GM18511 (cell line): Measurements from ENCODE around the gene FAM20C.

Experiments used
- ATAC-seq: cut with Tn5 transposase; IDR thresholded peaks from one replicate; pipeline ENCODE4 v1.9.1; 2021; ENCODE audit warnings: mild to moderate bottlenecking, moderate library complexity; ENCODE audit not compliant: unreplicated experiment

Gene FAM20C

DNA sequence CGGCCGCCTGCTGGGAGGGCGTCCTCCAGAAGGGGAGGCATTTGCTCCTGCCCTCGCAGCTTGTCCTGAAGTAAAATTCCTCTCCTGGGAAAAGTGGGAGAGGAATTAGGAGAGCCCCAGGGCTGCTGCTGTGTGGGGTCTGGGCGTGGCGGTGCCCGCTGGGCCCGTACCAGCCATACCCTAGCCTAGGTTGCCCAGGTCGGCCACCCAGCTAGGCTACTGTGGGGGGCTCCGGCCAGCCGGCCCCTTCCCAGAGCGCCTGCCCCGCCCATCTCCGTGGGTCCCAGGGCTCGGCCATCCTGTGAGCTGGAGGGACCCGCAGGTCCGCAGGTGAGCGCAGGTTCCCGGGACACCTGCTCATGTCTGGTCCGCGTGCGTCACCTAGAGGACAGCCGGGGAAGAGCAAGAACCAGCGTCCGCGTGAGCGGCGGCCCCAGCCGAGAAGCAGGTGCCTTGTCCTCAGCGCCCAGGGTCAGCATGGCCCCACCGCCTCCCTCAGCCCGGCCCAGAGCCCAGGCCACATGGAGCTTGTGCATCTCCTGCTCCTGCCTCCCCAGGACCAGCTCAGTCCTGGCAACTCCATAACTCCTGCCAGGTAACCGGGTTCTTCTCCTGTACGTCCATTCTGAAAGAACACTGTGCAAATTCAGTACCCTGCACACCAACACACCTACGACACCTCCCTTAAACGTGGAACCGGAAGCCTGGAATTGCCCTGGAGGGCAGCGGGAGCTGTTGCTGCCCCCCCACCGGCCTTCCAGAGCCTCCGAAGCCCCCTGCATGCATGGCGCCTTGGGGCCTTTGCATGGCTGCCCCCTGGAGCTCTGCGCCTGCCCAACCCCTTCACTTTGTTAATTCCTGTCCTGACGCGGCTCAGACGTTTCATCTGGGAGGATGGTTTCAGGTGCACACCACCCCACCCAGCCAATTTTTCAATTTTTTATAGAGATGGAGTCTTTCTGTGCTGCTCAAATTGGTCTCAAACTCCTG is 74.8 kb downstream of the FAM20C start:
- ATAC-seq = no peak

- no peak for ATAC-seq
Measured at GRCh38 chr7:268991-269390, 76.6 kb downstream of the FAM20C start.

- no peak for ATAC-seq
Measured at GRCh38 chr7:269721-270120, 77.3 kb downstream of the FAM20C start.

- ATAC-seq = no peak
Measured at GRCh38 chr7:270351-270983, 78.1 kb downstream of the FAM20C start.

DNA sequence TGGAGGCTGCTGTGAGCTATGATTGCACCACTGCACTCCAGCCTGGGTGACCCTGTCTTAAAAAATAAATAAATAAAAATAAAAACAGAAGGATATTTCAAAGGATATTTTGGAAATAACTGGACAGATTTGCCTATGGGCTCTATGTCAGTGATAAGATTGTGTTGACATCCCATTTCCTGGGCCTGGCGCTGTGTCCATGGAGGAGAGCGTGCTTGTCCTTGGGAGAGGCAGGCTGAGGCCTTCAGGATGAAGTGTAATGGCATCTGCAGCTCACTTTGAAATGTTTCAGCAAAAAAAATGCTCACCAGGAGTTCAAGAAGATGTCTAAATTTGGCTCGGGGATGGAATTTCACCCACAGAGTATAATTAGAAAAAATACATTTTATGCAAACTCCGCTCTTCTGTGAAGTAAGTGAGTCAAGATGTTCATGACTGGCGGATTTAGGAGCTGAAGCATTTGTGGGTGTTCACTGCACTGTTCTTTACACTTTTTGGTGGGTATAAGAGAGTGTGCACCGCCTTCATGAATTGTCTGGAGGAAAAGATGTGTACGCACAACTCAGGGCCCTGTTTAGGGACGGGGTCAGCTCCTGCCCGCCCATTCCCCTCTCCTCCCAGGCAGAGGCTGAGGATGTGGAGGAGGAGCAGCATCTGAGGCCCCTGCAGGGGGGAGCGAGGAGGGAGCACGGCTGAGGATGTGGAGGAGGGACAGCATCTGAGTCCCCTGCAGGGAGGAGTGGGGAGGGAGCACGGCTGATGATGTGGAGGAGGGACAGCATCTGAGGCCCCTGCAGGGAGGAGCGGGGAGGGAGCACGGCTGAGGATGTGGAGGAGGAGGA is 79.1 kb downstream of the FAM20C start:
- ATAC-seq = no peak

- no peak for ATAC-seq
Measured at GRCh38 chr7:272108-272615, 79.8 kb downstream of the FAM20C start.

GRCh38 chr7:272631-273030 is 80.3 kb downstream of the FAM20C start:
- no peak for ATAC-seq

- ATAC-seq = no peak
Measured at GRCh38 chr7:273327-273726, 81.0 kb downstream of the FAM20C start.

- no peak for ATAC-seq
Measured at GRCh38 chr7:274266-274665, 81.9 kb downstream of the FAM20C start.

DNA sequence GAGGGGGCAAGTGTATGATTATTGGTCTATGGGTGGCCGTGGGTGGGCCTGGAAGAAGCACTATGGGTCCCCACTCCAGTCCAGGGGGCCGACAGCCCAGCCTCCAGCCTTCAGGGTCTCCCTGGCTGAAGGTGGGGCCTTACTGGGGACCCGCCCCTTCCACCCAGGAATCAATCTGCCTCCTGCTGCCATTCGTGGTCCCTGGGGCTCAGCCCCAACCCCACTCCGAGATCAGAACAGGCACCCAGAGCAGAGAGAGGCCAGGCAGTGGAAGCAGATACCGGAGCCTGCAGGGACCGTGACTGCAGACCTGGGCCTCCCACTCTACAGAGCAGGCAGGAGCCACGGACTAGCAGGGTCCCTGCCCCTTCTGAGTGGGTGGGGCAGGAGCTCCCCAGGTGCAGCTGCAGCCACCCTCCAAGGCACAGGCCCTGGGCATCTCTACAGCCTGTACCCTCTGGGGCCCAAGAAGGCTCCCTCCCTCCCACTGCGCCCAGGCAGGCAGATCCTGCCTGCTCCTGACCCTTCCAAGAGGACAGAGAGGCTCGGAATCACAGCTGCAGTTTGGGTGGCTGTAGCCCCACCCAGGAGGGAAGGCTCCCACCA is 84.0 kb downstream of the FAM20C start:
- no peak for ATAC-seq

DNA sequence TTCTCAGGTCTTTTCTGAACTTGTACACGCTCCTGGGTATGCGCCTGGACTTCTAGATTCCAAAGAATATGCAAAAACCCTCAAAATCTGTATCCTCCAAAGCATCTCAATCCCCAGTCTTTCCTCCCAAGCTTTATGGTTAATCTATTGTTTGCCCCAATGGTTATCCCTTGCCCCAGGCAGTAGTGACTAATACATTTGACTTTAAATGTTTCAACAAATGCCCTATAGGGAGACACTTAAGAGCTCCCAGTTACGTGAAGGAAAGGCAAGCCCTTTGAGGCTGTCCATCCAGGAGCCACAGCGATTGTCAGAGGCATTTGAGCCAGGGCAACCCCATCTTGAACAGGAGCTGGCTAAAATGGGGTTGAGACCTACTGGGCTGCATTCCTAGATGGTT is 84.9 kb downstream of the FAM20C start:
- no peak for ATAC-seq

DNA sequence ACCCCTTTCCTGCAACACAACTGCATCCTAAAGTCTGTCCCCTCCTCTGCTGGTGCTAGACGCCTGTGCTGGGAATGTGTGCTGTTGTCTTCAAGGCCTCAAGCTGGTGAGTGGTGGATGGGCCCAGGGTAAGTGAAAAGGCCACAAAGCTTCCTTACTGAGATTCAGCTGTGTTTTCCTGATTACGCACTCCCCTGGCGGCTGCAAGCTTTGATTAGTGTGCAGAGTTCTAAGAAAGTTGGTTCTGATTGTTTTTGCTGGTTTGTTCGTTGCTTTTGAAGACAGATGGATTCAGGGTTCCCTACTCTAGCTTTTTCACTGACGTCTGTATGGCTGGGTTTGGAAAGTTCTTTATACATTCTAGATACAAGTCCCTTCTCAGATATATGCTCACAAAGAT is 85.7 kb downstream of the FAM20C start:
- no peak for ATAC-seq

GRCh38 chr7:279821-280220 is 87.5 kb downstream of the FAM20C start:
- no peak for ATAC-seq

- ATAC-seq = no peak
Measured at GRCh38 chr7:280461-280860, 88.1 kb downstream of the FAM20C start.

DNA sequence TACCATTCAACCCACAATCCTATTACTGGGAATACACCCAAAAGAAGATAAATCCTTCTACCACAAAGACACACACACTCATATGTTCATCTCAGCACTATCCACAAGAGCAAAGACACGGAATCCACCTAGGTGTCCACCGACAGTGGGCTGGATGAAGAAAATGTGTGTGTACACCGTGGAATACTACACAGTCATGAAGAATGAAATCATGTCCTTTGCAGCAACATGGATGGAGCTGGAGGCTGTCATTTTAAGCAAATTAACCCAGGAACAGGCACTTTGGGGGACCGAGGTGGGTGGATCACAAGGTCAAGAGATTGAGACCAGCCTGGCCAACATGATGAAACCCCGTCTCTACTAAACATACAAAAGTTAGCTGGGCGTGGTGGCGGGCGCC is 89.3 kb downstream of the FAM20C start:
- ATAC-seq = no peak

- ATAC-seq = no peak
Measured at GRCh38 chr7:282621-283020, 90.2 kb downstream of the FAM20C start.

- ATAC-seq = no peak
Measured at GRCh38 chr7:284762-285722, 92.7 kb downstream of the FAM20C start.

- no peak for ATAC-seq
Measured at GRCh38 chr7:285731-286130, 93.4 kb downstream of the FAM20C start.

DNA sequence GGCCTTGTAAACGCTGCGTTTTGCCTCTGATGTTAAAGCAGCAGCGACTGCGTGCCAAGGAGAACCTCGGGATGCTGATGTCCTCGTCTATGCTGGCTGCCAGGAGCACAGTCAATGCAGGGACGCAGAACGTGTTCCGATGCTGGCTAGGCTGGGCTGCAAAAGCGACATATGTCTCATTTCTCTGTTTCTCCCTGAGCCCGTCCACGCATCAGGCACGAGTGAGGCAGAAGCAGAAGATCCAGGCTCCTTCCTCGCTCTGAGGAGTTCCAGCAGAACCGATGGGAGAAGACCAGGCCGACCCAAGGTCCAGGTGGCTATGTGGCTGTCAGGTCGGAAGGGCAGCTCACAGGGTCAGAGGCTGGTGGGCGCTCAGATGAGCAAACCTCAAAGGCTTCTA is 93.9 kb downstream of the FAM20C start:
- ATAC-seq = no peak

- ATAC-seq = no peak
Measured at GRCh38 chr7:288671-289101, 96.3 kb downstream of the FAM20C start.
